ENCODE data around the gene PCDHB6. TPM values are rescaled to one million over a fixed set of nuclear protein-coding genes. Genes with fewer than 3 reads are reported as not detected.
"Not testable (repeated sequence)": the region's sequence is repeated elsewhere in the genome, so short reads cannot be mapped to it uniquely, and the experiment has no call there.

The PCDHB6 gene
- total and polyA plus RNA-seq, 2 of the 13 experiments (the other 11 are each of a cell fraction or from before 2014, with no cell fraction given), result 0.01 to 0.04 TPM

- Histone ChIP-seq H3K27ac (ENCODE audit: extremely low read length, insufficient read depth, low read length) (no peak within 1 kb of the TSS), H3K27me3 (ENCODE audit: control insufficient read depth in 1 of 2, insufficient read depth in 2 of 2, low read length in 2 of 2) (no peaks in the 10 kb centered on the region), H3K4me2 (ENCODE audit: low read depth, low read length) (peak within 1 kb of the TSS; percentile 54), H2AFZ (ENCODE audit: low read length) (peak within 1 kb of the TSS; percentile 70), H3K9me3 (ENCODE audit: low read length) (no peaks in the 10 kb centered on the region), H3K9ac (ENCODE audit: insufficient read depth, low read depth, low read length) (no peak within 1 kb of the TSS), H3K36me3 (replicated peaks in 1 of 2; ENCODE audit: control insufficient read depth in 1 of 2, insufficient read depth in 2 of 2, low read length in 2 of 2) (no peaks in the 10 kb centered on the region), H3K4me3 (replicated peaks in 1 of 3; ENCODE audit: insufficient read depth in 1 of 3, low read depth in 2 of 3, low read length in 3 of 3) (peak within 1 kb of the TSS in 1 of 3 experiments; percentile 4; a peak in 1 of 6 replicates), H4K20me1 (ENCODE audit: insufficient read depth, low read length) (no peaks in the 10 kb centered on the region), H3K79me2 (ENCODE audit: insufficient read depth, low read length) (no peaks in the 10 kb centered on the region), H3K4me1 (ENCODE audit: insufficient read depth, low read length) (no peaks in the 10 kb centered on the region; the same call in 1 of the 2 replicates)
- DNase-seq (ENCODE audit: low spot score), result peak; percentile 17
- 28% methylated on average over 9 of the region's 9 CpGs for WGBS (ENCODE audit: low lambda C conversion rate)
- TF ChIP-seq ZNF556 (CRISPR knock-in tag; IDR thresholded peaks at IDR 0.05; ENCODE audit: borderline replicate concordance) (no peak), TERF1 (CRISPR knock-in tag; IDR thresholded peaks at IDR 0.05) (no peak), CTCF (CRISPR knock-in tag; IDR thresholded peaks at IDR 0.05) (peak; percentile 57), ELF1 (CRISPR knock-in tag; IDR thresholded peaks at IDR 0.05) (peak; percentile 12; the same call in 1 of the 2 replicates), ZNF574 (CRISPR knock-in tag; IDR thresholded peaks at IDR 0.05) (peak; percentile 38; the same call in 1 of the 2 replicates), ZMAT3 (CRISPR knock-in tag; conservative IDR thresholded peaks at IDR 0.05) (no peak), KAT8 (CRISPR knock-in tag; IDR thresholded peaks at IDR 0.05) (no peak), GABPA (IDR thresholded peaks at IDR 0.05; ENCODE audit: low read depth, low read length) (no peak), GABPA (CRISPR knock-in tag; IDR thresholded peaks at IDR 0.05; ENCODE audit: low read depth) (peak; percentile 40; the same call in 1 of the 2 replicates)
- BruUV-seq (replicated peaks), result no TSS peak
- ChIA-PET POLR2A (no interaction called here), CTCF (ENCODE audit: low intra/inter-chr PET ratio, low total read pairs) (interaction anchor here (1.1 kb wide), 2 partner anchors 10 to 103 kb away, joined by 3 read pairs; partner anchors contain the start of gene PCDHB8)
- intact Hi-C loops (cut with micrococcal nuclease; ENCODE audit: unreplicated experiment) (no loop called here), in situ Hi-C loops (cut with HindIII; ENCODE audit: extremely low pct_ligation_motif_present, low pct_unique_long_range_greater_than_20kb) (no loop called here)
- peak; percentile 40 for FAIRE-seq
- ATAC-seq, result peak; percentile 56; the same call in 2 of the 3 replicates
Observed at GRCh38 chr5:141186897-141187512, 37.1 kb downstream of the PCDHB6 start, which contains the start of gene PCDHB9. PCDHB9 (plus strand) TSS chr5:141187161; CDS start chr5:141187319, 158 bp downstream.

- in situ Hi-C loops (cut with HindIII; ENCODE audit: extremely low pct_ligation_motif_present, low pct_unique_long_range_greater_than_20kb); POLR2A ChIA-PET; H3K9ac ChIP-seq (ENCODE audit: insufficient read depth, low read depth, low read length); H2AFZ ChIP-seq (ENCODE audit: low read length); FAIRE-seq; H3K36me3 ChIP-seq (replicated peaks in 1 of 2; ENCODE audit: control insufficient read depth in 1 of 2, insufficient read depth in 2 of 2, low read length in 2 of 2); H3K27ac ChIP-seq (ENCODE audit: extremely low read length, insufficient read depth, low read length); H3K4me1 ChIP-seq (ENCODE audit: insufficient read depth, low read length); H3K4me2 ChIP-seq (ENCODE audit: low read depth, low read length); CTCF ChIA-PET (ENCODE audit: low intra/inter-chr PET ratio, low total read pairs); H3K79me2 ChIP-seq (ENCODE audit: insufficient read depth, low read length); H3K27me3 ChIP-seq (ENCODE audit: control insufficient read depth in 1 of 2, insufficient read depth in 2 of 2, low read length in 2 of 2); BruUV-seq (replicated peaks); DNase-seq (ENCODE audit: low spot score); H3K4me3 ChIP-seq (replicated peaks in 1 of 3; ENCODE audit: insufficient read depth in 1 of 3, low read depth in 2 of 3, low read length in 3 of 3); ATAC-seq; H4K20me1 ChIP-seq (ENCODE audit: insufficient read depth, low read length); intact Hi-C loops (cut with micrococcal nuclease; ENCODE audit: unreplicated experiment); H3K9me3 ChIP-seq (ENCODE audit: low read length): not testable (repeated sequence)
- WGBS (ENCODE audit: low lambda C conversion rate), result 80% methylated on average over 1 of the region's 37 CpGs
Observed at GRCh38 chr5:141188682-141189081, 38.8 kb downstream of the PCDHB6 start.
